Activated CD8-positive, alpha-beta memory T cell treated with anti-CD3 and anti-CD28 coated beads for 4 hours (primary cell): ENCODE data around the gene ITPK1.

ENCODE experiments used
- DNase-seq, 2 donors: peaks; one replicate each; pipeline ENCODE4 v3.0.0-alpha.2; 2020; ENCODE audit warnings: low read depth in 2 of 2

Gene ITPK1

DNA sequence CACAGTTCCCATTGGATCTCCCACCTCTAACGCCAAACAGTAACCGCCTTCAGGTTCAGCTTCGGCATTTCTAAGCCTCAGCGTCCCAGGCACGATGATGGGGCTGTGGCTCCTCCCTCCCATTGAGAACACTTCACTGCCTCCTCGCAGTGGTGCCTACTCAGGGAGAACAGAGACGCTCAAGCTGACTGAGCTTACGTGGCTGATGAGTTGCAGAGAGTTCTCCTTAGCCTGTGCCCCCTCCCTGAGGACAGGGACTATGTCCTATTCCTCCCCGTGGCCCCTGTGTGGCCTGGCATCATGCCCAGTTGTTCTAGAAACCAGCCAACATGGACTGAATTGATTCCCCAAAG is 87.0 kb downstream of the ITPK1 start:
- no peak for DNase-seq

DNA sequence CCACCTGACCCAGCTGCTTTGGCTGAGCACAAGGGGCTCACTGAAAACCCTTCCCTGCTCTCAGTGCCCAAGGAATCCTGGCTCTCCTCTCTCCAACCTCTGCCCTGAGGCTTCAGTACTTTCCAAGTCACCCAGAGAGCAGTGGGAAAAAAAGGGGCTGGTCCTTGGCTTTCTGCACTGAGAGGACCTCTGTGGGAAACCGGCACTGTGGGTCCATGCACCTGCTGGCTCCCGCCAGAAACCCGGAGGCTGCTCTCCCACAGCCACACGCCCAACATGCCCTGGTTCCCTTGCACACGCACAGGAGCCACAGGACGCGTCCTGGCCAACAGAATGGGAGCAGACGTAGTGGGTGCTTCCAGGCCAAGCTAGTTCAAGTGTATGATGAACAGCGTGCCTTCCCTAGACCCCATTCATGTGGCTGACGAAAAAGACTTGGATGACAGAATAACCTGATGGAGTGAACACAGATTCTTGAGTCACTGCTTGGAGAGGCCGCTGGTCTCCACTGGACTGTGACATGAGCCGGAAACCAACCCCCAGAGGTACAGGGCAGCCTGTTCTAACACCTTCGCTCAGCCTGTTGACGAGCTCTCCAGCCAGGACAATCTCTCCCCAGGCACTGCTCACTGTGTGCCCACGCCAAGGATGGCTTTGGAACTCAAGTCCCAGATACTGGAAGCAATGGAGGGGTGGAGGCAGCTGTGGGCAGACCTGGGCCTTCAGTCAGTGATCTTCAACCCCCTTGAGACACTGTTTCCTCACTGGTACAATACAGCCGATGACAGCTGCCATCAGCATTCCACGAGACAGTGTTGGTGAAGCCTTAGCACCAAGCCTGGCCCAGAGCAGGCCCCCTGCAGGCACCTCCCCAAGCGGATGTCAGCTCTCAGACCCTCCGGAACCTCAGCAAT is 87.7 kb downstream of the ITPK1 start:
- no peak for DNase-seq

DNA sequence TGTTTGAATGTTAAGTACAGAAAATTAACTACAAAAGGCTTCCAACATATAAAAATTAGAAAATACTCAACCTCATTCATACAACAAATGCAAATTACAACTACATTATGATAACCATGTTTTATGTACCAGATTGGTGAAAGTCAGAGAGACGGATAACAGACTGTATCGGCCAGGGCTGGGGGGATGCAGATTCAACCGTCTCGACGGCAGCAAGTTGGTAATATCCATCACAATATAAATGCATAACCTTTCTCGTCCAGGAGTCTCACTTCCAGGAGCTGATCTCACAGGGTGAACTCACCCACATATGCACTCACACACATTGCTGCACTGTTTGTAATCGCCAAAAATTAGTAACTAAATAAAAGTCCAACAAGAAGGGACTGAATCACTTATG is 89.4 kb downstream of the ITPK1 start:
- no peak for DNase-seq

DNA sequence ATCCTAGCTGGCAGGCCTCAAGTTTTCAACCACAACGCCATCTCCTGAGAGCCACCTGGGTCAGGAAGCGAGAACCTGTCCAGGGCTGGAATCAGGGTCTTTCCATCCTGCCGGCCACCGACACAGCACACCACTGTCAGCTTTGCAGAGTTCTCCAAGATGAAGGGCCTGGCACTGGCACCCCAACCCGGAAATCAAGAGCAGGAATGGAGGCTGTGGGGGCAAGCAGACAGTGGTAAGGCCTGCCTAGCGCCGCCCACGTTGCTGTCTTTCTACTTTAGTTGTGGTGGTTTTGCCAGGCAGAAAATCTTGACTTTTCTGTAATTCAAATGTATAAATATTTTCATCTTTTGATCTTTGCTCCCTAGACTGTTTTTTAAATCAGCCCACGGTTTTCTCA is 90.7 kb downstream of the ITPK1 start:
- no peak for DNase-seq

DNA sequence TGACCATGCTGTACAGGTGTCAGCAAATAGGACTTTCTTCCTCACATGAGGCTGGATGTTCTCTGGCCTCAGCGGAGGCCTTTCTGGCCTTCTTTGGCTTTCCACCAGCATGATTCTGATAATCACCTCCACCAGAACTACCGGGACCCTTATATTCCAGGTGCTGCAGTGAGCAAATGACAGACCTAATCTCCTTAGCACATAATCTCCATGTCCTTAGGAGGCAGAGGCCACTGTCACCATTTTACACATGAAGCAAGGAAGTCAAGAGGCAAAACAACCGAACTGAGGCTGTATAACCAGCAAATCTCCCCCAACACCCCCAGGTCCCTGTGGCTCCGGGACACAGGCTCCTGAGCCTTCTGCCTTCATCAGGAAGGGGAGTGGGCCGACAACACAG is 91.2 kb downstream of the ITPK1 start:
- DNase-seq, result no peak

DNA sequence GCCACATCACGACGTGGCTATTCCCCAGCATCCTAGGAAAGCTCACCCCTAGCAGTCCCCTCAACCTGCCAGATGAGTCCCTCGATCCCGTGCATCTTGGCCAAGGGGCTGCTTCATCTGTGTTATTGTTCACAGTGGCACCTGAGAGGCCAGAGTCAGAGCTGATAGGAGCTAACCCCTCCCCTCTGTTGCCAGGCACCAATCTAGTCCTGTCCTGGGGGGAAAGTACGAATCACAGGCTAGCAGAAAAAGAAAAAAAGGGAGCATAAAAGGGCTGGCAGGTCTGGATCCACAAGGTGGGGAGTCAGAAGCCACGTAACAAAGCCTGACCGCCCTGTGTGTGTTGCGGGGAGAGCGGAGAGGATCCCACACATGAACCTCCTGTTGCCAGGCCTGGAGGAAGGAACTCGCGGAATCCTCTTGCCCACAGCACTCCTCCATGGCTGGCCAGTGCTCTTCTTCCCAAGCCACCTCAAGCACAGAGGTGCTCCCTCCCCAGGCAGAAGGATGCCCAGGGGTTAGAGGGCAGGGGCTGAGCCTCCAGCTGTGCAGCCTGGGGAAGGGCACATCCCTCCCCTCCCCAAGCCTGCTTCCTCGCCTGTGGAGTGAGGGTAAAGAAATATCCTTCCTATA is 91.8 kb downstream of the ITPK1 start:
- DNase-seq, result no peak

DNA sequence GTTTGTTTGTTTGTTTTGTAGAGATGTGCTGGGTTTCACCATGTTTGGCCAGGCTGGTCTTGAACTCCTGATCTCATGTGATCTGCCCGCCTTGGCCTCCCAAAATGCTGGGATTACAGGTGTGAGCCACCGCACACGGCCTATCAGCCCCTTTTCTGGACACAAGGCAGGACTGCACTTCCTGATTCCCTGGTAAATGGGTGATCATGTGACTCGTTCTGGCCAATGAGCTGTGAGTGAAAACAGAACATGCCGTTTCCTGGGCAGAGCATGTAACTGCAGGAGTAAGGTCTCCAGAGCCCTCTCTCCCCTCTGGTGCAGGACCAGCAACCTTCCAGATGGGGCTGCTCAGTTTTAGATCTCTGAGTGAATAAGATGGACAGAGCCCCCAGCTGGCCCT is 92.7 kb downstream of the ITPK1 start:
- no peak for DNase-seq

DNA sequence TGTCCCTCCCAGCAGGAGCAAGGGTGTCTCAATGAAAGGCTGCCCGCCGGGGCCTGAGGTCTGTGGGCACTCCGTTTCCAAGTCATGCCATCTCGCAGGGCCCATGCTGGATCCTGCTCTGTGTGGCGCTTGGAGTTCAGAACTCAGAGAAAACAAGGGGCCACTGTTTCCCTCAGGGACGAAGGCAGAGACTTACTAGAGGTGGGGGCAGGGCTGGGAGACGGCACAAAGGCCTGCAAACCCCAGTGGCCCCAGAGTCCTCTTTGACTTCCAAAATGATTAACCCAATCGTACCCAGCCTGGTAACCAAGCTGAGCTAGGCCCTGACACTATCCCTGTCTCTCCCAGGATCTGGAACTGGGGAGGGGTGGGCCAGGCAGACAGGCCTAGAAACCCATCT is 95.8 kb downstream of the ITPK1 start:
- no peak for DNase-seq

DNA sequence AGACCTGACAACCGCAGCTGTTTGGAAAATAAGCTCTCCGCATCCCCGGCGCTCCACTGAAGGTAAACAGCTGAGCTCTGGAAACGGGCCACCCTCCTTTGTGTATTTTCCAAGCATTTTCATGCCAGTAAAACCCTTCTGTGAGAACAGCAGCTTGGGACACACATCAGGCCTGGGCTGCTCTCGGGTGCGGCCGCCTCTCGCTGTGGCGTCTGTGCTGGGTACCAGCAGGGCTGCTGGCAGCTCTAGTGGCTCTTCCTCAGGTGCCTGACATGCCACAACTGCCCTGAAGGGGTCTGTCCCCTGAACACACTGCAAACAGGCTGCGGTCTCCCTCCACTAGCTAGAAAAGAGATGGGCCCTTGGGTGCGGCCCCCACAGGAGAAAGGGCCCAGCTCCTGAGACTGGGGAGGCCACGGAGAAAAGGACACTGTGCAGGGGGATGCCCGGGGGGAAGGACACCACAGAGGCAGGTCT is 96.3 kb downstream of the ITPK1 start:
- no peak for DNase-seq

DNA sequence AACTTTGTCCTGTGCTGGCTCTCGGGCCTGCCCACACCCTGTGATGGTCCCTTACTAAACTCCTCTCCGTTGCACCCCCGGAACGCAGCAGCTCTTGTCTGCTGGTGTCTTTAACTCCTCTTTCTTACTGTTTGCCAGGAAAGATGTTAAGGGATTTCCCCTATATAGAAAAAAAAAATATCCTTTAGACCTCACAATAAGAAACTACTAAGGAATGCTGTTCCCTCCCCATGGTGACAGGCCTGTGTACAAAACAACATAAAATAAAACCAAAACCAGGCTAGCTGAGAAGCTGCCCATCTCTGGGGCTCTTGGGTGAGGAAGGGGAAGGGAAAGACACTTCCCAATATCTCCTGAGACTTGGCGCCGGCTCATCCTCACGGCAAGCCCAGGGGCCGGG is 97.4 kb downstream of the ITPK1 start:
- no peak for DNase-seq

DNA sequence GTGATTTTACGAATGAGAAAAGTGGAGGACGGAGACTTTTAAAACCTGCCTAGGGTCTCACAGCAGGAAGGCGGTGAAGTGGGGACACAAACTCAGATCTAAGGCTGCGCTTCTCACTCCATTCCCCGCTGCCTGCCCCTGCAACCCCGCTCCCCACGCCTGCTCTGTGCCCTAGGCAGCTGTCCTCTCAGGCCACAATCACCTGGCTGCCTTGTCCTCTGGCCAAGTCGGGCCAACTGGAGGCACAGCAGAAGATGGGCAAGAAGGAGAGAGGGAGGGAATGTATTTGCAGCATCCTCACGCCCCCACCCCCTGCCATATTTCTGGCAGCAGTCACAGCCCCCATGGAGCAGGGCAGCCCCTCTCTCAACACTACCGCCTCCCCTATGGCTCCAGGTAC is 97.8 kb downstream of the ITPK1 start:
- DNase-seq, result no peak

DNA sequence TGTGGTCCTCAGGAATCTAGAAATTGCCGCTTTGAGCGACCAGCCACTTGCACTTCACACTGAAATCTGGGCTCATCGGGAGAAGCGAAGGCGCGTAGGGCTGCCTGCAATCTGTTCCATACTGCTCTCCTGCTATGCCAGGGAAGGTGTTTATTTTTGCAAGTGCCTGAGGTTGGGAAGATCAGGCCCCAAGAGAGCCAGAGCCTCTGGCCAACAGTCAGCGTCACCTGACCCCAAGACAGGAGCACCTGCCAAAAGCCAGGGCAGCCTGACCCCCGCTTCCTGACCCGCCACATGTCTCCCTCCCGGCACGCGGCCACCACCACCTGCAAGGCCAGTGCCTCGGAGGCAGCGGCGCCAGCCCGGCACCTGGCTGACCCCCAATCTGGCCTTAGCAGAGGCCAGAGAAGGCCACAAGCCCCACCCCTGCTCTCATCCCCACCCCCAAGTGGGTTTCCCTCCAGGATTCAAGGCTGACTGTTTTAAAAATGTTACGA is 98.4 kb downstream of the ITPK1 start:
- DNase-seq, result no peak

DNA sequence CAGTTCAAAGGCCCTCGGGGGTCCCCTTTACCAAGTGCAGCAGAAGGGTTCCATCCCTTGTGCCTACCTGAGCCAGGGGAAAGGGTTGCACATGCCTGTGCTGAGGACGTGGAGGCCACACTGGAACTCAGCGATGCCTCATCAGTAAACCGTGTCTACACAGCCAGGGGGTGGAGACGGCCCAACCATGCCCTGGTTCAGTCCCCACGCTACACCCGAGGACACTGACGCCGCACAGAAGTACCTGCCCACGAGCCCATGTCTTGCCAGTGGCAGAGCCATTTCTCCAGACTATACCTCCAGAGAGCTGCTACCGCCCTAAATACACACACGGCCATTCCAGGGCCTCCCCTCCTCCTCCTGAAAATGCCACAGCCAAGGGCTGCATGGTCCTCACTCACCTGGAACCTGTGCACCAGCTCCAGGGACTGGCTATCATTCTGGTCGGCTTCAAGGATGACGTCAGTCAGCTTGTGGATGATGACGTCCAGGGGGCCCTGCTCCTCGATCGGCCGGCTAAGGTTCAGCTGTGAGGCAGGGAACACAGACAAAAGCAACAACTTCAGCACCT is 99.4 kb downstream of the ITPK1 start:
- DNase-seq, result no peak

DNA sequence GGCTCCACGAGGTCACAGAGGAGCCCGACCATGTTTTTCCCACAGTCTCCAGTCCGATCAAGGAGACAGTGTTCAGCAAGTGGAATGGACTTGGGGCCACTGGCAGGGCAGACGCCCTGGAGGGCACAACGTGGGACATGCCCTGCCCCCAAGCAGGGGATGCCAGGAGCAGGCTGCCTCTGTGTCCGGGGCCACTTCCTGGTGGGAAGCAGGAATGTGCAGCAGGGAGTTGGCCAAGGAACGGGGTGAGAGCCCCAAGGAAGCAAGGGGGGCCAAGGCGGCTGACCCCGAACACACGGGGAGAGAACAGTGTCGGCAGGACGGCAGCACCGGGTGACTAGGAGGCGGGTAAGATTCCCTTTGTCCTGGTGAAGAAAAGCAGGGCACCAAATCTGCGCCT is 100.2 kb downstream of the ITPK1 start:
- DNase-seq, result no peak

DNA sequence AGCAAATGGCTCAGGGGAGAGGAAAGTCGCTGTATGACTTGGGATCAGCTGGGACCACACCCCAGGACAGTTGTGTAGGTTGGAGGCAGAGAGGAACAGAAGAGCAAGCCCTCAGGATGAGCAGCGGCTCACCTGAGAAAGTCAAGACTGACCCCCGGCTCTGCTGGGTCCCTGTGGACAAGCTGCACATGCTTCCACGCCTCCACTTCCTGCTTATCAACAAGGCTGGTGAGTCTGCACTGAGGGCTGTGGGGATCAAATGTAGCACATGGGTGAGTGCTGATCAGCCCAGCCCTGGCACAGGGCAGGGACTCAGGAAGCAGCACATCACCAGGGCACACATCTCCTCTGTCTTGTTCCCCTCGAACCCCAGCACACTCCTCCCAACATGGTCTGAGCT is 100.7 kb downstream of the ITPK1 start:
- no peak for DNase-seq

DNA sequence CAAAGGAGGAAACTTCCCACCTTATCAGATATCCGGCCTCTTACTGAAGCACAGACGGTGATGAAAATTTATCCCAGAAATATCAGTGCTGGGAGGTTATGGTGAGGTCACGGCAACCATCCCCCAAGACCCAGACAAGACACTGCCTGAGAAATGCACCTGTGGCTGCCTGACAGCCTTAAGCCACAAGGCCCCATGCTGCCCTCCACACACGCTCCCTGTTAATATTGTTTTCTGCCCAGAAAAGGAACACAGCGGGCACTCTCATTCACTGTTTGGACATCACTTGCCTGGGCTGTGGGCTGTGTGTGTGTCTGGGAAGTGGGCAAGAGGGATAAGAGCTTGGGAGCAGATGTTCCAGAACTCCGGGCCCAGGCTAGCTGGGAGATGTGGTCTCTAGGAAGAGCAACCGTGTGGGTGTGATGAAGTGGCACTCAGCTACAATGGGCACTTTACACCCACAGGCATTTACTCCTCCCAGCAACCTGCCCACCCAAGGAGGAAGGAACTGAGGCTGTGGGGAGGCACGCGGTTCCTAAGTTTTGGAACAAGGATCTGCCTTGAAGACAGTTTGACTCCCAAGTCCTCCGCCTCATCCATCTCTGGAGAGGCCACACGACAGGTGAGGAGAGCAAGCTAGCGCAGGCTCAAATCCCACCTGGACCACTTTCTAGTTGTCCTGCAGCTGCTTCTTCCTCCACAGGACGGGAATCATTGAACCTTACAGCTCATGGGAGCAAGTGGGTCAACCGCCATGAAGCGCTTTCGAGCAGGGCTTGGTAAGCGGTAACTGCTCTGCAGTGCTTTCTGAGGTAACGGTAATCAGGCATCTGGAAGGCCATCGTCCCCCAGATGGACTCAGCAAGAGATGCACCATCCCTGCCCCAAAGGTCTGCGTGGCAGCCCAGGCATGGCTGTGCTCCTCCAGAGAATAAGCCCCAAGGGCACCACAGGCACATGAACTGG is 101.4 kb downstream of the ITPK1 start:
- no peak for DNase-seq

DNA sequence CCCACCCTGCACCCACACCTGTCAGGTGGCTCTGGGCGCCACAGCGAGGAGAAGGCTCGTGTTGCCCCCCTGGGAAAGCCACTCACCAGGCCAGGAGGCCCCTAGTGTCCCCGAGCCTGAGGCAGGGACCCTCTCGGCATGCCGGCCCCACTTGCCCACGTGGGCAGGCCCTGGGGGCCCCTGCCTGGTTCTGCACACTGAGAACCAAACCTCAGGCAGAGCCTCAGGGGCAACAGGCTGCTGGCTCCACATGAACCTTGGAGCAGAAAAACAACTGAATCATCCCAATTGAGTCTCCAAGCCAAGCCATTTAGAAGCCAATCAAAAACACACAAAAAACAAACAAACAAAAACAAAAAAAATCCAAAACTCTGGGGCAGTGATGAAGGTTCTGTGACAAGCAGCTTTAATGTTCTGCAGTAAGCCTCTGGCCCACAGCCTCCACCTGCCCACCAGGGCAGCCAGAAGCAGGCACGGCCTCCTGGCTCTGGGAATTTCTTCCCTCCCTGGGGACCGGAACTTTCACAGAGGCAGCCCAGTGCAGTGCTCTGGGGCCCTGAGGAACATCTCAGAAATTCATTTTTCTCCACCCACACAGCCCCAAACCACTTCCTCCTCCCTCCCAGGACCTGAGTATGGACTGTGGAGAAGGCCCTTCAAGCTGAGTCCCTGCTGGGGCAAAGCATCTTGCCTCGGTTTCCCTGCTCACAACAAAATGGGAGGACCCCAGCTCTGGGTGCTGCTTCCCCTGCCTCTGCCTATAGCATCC is 102.6 kb downstream of the ITPK1 start:
- DNase-seq, result no peak

DNA sequence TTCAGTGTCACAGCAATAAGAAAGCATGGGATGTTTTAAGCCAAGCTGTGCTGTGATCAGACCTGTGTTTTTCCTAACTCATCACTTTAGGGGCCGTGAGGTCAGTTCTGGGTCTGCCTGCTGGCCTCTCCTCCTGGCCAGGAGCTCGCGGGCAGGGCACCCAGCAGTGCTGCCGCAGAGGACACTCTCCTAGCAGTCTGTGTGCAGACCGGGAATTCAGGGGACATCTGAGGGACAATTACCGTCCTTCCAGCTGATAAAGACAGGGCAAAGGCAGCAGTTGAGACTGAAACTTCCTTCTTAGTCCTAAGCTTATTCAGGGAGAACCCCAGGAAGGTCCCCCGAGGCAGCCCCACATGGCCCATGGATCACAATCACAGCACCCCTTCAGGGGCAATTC is 103.2 kb downstream of the ITPK1 start:
- no peak for DNase-seq

DNA sequence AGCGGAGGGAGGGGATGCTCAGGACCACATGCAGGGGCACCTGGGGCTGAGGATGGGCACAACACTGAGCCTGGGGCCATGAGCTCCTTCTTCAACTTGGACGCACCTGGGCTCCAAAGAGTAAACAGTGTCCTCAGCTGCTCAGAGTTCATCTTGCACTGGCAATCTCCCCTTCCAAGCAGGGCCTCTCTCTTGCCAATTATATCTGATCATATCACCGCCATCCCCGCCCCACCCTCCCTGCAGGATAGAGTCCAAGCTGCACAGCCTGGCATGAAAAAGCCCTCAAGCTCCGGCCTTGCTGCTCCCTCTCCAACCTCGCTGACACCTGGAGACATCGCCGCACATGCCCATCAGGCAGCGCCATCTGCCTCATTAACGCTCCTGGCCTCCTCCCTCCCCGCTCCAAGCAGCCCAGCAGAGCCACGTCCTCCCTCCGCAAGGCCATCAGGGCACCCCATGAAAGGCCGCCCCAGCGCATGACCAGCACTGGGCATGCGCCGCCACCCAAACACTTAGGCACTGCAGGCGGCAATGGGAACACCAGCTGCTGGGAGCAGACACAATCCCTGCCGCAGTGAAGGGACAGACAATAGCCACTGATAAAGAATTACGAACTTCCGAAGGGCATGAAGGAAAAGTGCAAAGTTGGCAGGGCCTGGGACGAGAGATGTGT is 103.9 kb downstream of the ITPK1 start:
- DNase-seq, result no peak

DNA sequence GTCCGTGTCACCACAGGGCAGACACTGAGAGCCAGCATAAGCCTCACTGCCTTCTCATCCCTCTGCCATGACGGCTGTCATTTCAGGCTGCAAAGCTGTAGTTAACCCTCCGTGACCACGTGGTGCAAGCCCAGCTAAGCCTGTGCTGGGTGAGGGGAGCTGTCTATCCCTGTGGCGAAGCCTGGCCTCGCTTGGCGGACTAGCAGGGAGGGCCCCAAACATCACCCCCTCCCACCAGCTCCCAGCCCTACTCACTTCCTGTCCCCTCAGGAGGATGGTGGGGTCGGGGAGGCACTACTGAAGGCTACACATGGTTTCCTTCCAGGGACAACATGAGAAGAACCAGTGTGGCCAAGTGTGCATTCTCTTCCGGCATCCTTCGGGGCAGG is 104.6 kb downstream of the ITPK1 start:
- DNase-seq, result no peak
